Testis (tissue), 2 donors: Measurements from ENCODE around the gene PTPRD.

ENCODE experiments used
- POLR2A ChIP-seq: fragments of 450-650 bp; IDR thresholded peaks from one replicate; pipeline ENCODE4 v1.6.1; 2017; ENCODE audit warnings: antibody characterized with exemption, mild to moderate bottlenecking, moderate library complexity
- TF ChIP-seq, protein P1 (sequence below), 3 experiments: fragments of 450-650 bp in 2 of 3; fragments of 200-600 bp in 1 of 3; sonication (generic) in 1 of 3; IDR thresholded peaks; one replicate each; pipeline ENCODE4 v1.5.1; 2016 to 2019; ENCODE audit warnings: antibody characterized with exemption in 3 of 3, mild to moderate bottlenecking in 2 of 3, moderate library complexity in 1 of 3

DNA sequence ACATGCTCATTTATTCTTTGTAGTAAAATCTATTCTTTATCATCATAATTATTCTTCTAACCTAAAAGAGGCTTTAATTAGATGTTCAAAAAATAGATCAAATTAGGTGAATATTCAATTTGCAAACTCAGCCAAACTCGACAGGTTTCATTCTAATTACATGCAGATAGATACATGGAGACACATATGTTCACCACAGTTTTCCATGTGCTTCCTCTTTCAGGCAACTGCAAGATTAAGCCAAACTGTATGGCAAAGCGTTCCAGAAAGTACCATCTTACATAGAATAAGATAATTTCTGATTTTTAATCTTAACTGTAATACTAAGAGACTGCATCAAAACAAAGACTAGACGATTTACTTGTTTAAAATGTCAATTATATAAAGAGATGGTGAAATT lies 1944.6 kb downstream of the PTPRD start:
- TF ChIP-seq POLR2A: no peak
- TF ChIP-seq, protein P1, sequence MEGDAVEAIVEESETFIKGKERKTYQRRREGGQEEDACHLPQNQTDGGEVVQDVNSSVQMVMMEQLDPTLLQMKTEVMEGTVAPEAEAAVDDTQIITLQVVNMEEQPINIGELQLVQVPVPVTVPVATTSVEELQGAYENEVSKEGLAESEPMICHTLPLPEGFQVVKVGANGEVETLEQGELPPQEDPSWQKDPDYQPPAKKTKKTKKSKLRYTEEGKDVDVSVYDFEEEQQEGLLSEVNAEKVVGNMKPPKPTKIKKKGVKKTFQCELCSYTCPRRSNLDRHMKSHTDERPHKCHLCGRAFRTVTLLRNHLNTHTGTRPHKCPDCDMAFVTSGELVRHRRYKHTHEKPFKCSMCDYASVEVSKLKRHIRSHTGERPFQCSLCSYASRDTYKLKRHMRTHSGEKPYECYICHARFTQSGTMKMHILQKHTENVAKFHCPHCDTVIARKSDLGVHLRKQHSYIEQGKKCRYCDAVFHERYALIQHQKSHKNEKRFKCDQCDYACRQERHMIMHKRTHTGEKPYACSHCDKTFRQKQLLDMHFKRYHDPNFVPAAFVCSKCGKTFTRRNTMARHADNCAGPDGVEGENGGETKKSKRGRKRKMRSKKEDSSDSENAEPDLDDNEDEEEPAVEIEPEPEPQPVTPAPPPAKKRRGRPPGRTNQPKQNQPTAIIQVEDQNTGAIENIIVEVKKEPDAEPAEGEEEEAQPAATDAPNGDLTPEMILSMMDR (IDR thresholded peaks at IDR 0.05): no peak
